Stimulated activated CD8-positive, alpha-beta memory T cell treated with anti-CD3 and anti-CD28 coated beads, Interleukin-4, amount 100 ng/mL, for 1 hour (primary cell): ENCODE data around the gene SNAPC2.
"Not testable (repeated sequence)": the region's sequence is repeated elsewhere in the genome, so short reads cannot be mapped to it uniquely, and the experiment has no call there.

Experiments used
- DNase-seq, 2 donors: peaks; one replicate each; pipeline ENCODE4 v3.0.0-alpha.2; 2020; ENCODE audit warnings: low read depth in 2 of 2, low spot score in 1 of 2

SNAPC2 gene

DNA sequence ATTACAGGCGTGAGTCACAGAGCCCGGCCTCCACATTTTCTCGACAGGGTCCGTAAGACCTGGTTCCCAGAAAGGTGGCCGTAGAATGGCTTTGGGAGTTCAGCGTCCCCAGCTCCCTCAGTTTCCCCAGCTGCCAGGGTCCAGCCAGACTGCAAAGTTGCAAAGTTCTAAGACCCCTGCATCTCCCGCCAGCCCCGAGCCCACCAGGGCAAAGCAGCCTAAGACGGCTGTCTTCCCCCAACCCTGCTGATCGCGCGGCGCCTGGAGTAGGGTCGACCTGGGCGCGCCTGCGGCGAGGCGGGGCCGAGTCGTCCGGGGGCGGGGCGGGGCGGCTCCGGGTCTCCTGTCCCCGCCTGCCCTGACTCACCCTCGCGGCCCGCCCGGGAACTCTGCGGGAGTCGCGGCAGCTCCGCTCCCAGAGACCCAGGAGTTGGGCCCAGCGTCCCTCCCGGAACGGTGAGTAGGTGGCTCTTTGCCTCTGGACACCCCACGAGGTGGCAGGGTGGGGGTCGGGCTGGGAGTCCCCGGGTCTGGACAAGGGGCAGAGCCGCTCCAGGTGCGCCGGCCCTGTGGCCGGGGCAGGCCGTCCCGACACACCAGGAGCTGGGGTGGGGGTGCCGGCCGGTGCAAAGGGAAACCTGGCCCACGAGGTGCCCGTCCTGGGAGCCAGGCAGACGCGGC is 31.9 kb upstream of the SNAPC2 start, which contains the start of gene LRRC8E:
Gene LRRC8E (plus strand): TSS at position 366 of the 681 bp plus-strand sequence. CDS start 7,094 bp downstream, outside the sequence.
- peak in 1 of 2 donors; percentile 16 for DNase-seq

DNA sequence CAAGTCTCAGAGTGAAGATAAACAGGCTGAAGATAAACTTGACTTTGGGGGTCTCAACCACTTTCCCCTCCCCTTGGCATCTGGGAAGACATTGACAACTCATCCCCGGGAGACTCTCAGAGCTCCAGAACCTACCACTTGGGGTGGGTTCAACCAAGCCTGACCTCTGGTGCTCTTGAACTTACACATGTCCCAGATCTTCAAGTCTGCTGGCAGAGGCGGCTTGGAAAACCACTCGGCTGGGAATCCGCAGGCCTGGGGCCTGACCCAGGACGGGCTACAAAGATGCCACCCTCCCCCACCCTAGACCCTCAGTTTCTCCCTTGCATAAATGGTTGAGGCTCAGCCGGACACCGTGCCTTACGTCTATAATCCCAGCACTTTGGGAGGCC is 31.3 kb upstream of the SNAPC2 start:
- DNase-seq: no peak

DNA sequence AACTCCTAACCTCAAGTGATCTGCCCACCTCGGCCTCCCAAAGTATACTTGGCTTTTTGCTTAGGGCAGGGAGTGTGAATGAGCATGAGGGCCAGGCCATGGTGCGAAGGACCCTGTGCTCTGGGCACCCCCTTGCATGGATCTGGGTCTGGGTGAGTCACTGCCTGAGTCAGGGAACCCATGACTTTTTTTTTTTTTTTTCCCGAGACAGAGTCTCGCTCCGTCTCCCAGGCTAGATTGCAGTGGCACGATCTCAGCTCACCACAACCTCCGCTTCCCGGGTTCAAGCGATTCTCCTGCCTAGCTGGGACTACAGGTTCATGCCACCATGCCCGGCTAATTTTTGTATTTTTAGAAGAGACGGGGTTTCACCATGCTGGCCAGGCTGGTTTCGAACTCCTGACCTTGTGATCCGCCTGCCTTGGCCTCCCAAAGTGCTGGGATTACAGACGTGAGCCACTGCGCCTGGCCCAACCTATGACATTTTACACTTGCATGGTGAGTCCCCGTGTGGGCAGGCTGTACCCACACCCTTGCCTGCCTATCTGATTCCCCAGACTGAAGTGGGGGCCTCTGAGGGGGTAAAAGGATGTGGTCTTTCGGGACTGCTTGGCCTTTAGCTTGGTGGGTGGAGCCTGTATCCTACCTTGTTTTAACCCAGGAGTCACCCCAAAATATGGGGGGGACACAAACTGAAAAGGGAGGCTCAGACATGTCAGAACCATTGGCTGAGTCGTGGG is 26.6 kb upstream of the SNAPC2 start:
- not testable (repeated sequence) for DNase-seq

DNA sequence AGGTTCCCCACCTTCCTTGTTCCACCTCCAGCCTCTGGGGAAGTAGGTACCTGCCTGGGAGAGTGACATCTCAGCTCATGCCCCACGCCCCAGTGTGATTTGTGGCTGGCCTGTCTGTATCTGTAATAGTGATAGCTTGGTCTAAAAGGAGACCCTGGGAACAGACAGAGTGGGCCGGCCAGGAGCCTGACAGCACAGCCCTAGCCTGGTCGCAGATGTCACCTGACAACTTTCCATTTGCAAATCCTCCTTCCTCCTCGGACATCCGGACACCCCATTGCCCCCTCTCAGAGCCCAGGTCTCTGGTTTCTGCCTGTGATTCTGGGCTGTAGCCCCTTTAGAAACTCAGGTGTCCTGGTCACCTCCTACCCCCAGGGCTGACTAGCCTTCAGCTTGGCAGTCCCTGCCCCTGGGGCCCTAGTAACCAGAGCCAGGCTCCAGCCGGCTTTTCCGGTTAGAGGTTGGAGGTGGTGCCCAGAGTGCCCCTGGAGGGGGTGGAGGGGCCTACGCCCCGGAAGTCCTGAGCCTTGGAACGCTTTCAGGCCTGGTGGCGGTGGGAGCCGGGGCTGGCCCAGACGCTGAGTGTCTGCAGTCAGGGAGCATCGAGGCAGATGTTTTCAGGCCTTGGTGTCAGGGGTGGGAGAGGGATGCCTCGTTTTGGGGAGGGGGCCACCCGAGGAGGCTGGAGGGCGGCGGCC is 25.4 kb upstream of the SNAPC2 start:
- DNase-seq: no peak

DNA sequence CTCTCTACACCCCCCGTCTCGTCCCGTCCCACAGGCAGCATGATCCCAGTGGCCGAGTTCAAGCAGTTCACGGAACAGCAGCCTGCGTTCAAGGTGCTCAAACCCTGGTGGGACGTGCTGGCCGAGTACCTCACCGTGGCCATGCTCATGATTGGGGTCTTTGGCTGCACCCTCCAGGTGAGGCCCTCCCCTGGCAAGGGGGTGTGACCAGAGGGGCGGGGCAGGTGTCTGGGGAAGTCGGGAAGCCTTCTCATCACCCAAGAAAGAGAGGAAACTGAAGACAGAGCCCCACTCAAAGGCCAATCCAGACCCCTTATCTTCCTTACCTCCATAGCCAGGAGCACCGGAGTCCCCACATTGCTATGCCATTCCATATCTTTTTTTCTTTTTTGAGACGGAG is 24.6 kb upstream of the SNAPC2 start:
- DNase-seq: no peak

DNA sequence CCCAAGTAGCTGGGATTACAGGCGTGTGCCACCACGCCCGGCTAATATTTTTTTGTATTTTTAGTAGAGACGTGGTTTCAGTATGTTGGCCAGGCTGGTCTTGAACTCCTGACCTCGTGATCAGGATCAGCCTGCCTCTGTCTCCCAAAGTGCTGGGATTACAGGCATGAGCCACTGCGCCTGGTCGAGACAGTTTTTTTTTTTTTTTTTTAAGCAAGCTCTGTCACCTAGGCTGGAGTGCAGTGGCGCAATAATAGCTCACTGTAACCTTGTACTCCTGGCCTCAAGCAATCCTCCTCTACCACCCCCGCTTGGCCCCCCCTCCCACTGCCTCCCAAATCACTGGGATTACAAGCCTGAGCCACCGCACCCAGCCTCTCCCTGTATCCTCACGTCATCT is 22.8 kb upstream of the SNAPC2 start:
- DNase-seq: no peak

DNA sequence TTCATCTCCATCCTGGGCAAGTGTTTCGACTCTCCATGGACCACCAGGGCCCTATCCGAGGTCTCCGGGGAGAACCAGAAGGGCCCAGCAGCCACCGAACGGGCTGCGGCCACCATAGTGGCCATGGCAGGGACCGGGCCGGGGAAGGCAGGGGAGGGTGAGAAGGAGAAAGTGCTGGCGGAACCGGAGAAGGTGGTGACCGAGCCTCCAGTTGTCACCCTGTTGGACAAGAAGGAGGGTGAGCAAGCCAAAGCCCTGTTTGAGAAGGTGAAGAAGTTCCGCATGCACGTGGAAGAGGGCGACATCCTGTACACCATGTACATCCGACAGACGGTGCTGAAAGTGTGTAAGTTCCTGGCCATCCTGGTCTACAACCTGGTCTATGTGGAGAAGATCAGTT is 21.2 kb upstream of the SNAPC2 start:
- no peak for DNase-seq

DNA sequence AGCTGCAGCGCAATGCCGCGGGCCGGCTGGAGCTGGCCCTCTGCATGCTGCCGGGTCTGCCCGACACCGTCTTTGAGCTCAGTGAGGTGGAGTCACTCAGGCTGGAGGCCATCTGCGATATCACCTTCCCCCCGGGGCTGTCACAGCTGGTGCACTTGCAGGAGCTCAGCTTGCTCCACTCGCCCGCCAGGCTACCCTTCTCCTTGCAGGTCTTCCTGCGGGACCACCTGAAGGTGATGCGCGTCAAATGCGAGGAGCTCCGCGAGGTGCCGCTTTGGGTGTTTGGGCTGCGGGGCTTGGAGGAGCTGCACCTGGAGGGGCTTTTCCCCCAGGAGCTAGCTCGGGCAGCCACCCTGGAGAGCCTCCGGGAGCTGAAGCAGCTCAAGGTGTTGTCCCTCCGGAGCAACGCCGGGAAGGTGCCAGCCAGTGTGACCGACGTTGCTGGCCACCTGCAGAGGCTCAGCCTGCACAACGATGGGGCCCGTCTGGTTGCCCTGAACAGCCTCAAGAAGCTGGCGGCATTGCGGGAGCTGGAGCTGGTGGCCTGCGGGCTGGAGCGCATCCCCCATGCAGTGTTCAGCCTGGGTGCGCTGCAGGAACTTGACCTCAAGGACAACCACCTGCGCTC is 20.3 kb upstream of the SNAPC2 start:
- no peak for DNase-seq

DNA sequence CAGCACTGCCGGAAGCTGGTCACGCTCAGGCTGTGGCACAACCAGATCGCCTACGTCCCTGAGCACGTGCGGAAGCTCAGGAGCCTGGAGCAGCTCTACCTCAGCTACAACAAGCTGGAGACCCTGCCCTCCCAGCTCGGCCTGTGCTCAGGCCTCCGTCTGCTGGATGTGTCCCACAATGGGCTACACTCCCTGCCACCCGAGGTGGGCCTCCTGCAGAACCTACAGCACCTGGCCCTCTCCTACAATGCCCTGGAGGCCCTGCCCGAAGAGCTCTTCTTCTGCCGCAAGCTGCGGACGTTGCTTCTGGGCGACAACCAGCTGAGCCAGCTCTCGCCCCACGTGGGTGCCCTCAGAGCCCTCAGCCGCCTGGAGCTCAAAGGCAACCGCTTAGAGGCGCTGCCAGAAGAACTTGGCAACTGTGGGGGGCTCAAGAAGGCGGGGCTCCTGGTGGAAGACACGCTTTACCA is 19.7 kb upstream of the SNAPC2 start:
- no peak for DNase-seq

DNA sequence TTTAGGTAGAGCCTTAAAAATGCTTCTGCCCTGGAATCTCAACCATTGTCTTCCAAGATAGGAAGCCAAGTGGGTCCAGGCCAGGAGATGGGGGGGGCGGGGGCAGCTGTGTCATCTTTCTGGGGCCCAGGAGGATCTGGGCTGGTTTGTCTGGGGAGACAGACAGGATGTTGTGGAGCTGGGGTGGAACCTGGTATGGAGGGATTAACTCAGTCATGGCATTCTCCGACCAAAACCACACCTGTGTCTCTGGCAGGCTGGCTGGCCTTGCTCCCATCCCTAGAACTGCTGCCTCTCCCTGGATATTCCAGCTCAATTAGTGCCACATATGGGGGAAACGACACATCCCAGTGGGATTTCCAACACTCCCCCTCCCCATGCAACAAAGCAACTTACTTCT is 19.2 kb upstream of the SNAPC2 start:
- DNase-seq: no peak

DNA sequence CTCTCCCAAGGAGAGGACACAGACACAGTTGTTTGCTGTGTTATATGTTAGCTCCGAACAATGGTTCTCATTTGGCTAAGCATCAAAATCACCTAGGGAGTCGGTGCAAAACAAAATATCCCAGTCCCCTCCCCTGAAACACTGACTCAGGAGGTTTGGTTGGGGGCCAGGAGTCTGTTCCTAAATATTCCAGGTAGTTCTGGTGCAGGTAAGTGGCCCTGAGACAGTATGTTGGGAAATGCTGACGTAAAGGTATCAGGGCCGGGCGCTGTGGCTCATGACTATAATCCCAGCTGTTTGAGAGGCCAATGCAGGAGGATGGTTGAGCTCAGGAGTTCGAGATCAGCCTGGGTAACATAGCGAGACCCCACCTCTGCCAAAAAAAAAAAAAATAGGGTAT is 18.8 kb upstream of the SNAPC2 start:
- DNase-seq: no peak

DNA sequence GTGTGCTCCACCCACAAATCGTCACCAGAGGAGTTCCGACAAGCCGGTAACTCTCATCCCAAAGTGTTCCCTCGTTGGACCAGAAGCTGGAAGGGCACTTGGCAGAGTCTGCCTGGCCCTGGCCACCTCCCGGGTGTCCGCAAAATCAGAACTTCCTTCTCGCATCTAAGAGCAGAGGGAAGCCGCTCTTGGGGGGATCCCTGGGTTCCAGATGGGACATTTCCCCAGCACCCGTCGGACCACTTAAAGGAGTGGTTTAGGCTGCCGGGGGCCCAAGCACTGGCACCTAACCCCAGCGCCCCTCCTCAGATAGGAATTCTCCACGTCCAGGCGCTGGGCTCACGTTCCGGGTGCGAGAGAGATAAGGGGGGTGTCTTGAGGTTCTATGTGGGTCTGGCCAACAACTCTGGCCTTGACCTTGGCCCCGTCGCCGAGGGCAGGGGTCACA is 17.3 kb upstream of the SNAPC2 start:
- no peak for DNase-seq

DNA sequence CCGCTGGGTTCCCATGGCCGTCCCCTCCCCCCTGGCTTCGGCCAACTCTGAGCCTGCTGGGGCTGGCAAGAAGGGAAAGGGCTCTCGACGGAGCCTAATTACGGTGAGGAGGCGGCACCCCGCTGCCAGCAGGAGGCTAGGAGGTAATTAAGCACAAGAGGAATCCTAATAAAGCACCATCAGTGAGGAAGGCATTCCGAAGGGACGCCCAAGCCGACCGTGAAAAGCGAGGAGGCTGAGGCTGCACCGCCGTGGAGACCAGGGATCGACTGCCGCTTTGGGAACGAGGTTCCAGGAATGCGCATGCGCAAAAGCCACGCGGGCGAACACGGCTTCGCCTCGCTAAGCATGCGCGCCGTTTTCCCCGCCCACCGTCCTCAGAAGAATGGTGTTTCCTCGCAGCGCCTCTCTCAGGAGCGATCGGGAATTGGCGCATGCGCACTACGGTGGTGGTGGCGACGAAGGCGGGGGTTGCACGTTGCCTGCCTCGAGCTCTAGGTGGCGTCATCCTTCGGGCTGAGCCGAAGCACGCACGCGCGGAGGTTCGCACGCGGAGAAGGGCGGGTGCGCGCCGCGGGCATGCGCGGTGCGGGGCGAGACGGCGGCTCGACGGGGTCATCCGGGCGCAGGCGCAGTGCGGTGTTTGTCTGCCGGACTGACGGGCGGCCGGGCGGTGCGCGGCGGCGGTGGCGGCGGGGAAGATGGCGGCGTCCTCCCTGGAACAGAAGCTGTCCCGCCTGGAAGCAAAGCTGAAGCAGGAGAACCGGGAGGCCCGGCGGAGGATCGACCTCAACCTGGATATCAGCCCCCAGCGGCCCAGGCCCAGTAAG is 16.7 kb upstream of the SNAPC2 start, which contains the start of gene MAP2K7:
Gene MAP2K7 (plus strand): TSS at position 634 of the 830 bp plus-strand sequence. CDS start 68 bp downstream, at position 702.
- peak; percentile 100 for DNase-seq

DNA sequence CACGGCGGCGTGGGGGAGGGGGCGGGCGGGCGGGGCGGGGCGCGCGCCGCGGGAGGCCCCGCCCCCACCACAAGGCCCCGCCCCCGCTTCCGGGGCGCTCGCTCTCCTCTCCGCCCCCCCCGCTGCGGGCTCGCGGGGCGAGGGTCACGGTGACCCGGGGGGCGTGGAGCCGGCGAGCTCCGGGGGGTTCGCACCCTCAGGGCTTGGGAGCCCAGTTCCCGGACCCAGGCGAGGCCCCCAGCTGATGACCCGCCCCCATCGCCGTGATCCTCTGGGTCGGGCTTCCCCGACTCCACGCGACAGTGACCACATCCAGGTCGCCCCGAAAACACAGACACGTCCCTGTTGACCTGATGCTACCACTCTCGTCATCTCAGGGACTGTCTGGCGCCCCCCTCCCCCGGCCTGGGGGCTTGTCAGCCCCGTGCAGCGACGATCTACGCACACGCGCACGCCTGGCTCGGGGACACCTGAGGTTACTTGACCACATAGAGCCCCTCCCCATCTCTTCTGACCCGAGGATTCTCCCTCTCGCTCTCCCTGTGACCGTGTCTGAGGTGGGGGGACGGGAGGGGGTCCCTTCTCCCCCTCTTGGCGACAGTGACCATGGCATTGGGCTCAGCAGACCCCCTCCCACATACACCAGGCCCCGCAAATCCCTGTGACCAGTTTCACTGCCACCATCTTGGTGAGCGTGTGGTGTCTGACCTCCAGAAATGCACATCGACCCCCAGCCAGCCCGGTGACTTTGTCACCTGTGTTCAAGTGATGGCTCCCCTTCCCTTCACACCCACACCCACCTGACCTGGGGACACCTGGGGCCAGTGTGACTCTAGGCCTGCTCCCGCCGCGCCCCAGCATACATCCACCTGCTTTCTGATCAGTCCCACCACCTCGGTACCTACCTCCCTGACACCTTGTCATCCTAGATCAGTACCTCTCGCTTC is 15.8 kb upstream of the SNAPC2 start:
- DNase-seq: peak in 1 of 2 donors; percentile 37

DNA sequence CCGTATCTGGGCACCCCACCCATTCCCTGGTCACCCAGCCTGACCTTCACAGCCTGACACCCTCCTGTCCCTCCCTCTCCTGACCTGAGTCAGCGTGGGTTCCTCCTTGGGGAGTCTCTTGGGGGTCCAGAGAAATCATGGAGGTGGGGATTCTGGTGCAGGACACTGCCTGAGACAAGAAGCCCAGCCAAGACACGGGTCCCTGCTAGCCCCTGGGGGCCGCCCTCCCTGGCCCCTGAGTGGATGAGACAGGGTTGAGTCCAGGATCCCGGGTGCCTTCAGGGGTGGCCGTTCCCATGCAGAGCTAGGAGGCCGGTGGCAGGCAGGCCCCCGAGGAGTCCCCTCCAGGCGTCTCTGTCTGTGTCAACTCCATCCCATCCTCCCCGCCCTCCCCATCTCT is 14.9 kb upstream of the SNAPC2 start:
- DNase-seq: no peak

DNA sequence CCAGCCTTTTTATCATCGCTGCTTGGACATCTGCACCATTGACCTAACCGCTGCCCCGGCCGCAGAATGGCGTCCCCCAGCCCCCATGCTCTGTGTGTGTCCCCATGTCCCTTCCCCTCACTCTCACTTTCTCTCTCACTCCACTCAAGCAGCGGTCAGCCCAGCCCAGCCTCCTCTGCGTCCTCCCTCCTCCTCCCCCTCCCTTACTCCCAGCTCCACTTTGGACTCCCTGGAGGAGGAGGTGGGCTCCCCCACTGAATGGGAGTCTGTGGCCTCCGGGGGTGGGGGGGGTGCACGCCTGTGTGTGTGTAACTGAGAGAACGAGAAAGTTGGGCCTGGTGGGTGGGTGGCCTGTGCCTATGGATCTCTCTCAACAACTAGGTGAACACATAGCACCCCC is 14.3 kb upstream of the SNAPC2 start:
- no peak for DNase-seq

DNA sequence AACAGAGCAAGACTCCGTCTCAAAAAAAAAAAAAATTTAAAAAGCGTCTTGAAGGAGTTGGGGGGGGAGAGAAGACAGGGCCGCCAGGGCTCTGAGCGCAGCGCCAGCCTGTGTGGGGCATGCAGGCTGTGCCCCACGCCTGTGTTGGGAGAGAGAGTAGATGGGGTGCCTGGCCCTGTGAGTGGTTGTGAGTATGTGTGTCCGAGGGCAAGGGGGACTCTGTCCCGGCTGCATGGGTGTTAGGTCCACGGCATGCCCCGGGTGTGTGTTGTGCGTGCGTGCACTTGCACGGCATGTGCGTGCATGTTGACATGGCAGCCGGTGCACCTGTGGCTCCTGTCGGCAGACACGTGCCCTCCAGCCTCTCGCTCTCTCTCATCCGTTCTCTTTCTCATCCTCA is 13.0 kb upstream of the SNAPC2 start:
- DNase-seq: no peak

DNA sequence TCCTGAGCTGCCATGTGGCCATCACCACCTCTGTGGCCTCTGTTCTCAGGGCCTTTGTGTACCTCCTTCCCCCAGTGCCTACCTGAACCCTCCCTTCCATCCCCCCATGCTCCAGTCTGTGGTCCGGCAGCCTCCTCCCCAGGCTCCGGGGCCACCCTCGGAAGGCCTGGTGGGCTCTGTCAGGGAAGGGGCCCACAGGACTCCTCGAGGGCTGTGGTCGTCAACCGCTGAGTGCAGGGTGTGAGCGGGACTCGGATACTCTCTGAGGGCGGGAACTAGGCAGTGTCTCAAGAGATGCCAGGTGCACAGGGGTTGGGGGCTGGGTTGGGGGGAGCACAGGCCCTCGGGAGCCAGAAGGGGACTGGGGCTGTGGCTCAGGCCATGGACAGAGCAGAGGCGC is 12.6 kb upstream of the SNAPC2 start:
- DNase-seq: no peak

DNA sequence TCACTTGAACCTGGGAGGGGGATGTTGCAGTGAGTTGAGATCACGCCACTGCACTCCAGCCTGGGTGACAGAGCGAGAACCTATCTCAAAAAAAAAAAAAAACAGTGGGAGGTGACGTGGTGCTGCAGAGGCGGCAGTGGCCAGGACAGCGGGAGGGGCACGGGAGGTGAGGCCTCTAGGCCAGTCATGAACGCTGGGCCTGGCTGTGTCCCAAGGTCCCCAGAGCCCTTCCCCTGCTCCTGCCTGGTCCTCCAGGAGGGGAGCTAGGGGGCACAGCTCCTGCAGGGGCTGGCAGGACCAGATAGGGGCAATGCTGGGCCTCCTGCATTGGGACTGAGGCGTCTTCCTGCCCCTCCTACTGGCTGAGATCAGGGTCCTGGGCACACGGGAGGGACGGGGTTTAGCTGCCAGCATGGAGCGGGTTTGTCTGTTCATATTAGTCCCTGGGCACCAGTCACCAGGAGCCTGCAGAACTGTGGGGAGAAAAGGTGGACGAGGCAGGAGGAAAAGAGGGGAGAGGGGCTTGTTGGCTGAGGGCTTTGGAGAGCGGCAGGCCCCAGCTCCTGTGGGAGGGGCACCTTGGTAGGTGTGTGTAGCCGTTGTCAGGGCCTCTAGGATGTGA is 11.9 kb upstream of the SNAPC2 start:
- no peak for DNase-seq
